Medulla oblongata (tissue), 1 donor: Measurements from ENCODE around the gene SMAD5.

Experiments
- DNase-seq: peaks from one replicate; pipeline ENCODE4 v3.0.0-alpha.2; 2015; ENCODE audit errors: extremely low spot score

The SMAD5 gene

DNA sequence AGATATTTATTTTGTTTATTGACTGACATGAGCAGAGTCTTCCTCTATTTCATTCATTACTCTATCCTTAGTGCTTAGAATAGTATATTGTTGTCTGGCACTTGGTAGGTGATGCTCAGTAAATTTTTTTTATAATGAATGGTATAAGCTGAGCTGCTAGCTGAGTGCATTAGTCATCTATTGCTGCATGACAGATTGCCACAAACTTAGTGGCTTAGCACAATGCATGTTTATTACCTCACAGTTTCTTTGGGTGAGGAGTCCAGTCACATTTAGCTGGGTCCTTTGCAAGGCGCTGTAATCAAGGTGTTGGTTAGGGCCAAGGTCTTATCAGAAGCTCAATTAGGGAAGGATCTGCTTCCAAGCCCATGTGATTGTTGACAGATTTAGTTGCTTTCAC is 23.1 kb downstream of the SMAD5 start:
- DNase-seq = no peak

DNA sequence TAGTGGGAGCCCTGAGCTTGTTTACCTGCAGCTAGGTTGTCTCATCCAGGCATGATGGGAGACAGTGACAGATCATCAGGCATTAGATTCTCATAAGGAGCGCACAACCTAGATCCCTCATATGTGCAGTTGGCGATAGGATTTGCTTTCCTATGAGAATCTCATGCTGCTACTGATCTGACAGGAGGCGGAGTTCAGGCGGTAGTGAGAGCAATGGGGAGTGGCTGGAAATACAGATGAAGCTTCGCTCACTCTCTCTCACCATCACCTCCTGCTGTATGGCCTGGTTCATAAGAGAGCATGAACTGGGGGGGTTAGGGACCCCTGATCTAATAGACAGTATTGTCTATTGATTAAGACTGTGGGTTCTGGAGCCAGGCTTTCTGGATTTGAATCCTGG is 24.9 kb downstream of the SMAD5 start:
- DNase-seq = no peak

DNA sequence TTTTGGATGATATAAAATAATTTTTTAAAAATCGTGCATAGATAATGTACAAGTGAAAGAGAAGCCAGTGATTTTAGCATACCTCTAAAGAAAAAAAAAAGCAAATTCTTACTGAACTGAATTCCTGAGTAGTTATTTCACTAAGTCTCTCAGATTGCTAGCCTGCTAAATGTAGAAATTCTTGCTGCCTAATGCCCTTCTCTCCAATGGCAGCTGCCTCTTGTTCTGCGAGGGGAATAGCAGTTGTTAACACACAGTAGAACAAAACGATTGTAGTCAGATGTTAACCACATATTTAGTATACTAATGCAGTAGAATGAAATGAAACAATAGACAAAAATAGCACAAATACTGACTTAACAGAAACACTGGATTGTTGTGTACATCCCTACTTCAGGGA is 26.8 kb downstream of the SMAD5 start:
- DNase-seq = peak; percentile 27

DNA sequence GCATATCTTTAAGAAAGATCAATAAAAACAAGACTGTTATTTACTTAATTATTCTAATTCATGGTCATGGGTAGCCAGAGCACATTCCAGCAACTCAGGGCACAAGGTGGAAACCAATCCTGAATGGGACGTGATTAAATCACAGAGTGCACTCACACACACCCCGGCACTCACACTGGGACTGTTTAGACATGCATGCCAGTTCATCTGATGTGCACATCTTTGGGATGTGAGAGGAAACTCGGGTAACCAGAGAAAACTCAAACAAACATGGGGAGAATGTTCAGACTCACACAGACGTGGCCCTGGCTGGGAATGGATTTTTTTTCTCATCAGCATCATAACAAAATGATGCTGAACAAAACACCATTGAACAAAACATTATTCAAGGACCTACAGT is 29.4 kb downstream of the SMAD5 start:
- peak; percentile 32 for DNase-seq

DNA sequence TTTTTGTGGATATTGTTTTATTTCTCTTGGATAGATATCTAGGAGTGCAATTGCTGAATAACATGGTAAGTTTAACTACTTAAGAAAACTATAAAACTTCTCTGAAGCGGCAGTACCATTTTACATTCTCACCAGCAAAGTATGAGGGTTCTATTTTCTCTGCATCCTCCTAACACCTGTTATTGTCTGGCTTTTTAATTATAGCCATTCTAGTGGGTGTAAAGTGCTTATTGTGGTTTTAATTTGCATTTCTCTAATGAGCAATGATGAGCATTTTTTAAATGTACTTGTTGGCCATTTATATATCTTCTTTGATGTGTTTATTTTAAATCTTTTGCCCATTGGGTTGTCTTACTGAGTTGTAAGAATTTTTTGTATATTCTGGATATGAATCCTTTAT is 31.6 kb downstream of the SMAD5 start:
- no peak for DNase-seq

DNA sequence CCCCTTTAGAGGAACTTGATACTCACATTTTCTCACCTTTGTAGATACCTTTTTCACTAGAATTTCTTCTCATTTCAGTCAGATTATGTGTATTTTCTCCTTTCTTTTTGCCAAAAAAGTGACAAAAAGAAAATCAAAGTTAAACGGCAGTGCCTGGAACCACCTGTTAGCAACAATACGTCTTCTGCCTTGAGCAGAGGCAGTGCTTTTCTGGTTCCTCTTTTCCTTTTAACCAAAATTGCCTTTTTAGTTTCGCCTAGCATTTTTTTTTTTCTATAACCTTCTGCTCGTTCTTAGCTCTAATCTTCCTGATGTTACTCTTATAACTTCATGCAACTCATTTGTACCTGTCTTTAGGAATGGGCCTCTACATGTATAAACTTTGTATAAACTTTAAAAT is 34.3 kb downstream of the SMAD5 start:
- no peak for DNase-seq

DNA sequence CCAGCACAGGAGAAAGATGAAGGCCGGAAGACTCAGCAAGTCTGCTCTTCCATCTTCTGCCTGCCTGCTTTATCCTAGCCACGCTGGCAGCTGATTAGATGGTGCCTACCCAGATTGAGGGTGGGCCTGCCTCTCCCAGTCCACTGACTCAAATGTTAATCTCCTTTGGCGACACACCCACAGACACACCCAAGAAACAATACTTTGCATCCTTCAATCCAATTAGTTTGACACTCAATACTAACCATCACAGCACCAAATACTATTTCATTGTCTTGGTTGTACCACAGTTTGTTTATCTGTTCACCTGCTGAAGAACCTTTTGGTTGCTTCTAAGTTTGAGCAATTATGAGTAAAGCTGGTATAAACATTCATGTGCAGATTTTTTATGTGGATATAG is 36.6 kb downstream of the SMAD5 start:
- no peak for DNase-seq

DNA sequence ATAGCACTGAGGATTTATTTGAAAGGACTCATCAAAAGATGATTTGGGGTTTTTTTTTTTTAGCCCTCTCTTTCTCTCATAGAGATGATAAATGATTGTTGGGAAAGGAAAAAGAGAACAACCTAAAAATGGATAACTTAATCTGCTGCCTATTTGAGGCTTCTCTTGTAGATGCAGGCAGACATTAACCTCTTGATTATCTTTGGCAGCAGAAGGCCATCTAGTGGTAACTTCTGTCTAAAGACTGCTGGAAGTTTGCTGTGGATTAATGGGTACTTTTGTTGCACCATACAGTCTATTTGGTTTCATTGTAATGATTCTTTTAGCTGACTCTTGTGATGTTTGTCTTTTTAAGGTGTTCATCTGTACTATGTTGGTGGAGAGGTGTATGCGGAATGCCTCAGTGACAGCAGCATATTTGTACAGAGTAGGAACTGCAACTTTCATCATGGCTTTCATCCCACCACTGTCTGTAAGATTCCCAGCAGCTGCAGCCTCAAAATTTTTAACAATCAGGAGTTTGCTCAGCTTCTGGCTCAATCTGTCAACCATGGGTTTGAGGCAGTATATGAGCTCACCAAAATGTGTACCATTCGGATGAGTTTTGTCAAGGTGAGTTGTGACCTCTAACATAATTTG is 41.5 kb downstream of the SMAD5 start:
- DNase-seq = peak; percentile 75

DNA sequence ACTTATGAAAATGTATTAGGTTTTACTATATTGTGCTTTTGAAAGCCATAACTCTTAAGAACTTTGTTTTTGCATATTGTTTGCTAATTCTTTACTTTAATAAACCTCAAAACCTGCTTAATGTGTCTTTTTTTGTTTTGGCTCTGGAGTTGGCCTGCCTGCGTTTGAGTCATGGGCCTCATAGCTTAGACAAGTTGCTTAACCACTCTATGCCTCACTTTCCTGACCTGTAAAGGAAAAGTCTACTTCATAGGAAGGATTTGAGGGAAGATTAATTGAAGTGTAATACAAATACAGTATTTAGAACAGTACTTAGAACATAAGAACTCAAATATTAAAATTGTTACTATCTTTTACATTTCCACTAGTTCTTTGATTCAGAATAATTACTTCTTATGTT is 50.0 kb downstream of the SMAD5 start:
- no peak for DNase-seq

DNA sequence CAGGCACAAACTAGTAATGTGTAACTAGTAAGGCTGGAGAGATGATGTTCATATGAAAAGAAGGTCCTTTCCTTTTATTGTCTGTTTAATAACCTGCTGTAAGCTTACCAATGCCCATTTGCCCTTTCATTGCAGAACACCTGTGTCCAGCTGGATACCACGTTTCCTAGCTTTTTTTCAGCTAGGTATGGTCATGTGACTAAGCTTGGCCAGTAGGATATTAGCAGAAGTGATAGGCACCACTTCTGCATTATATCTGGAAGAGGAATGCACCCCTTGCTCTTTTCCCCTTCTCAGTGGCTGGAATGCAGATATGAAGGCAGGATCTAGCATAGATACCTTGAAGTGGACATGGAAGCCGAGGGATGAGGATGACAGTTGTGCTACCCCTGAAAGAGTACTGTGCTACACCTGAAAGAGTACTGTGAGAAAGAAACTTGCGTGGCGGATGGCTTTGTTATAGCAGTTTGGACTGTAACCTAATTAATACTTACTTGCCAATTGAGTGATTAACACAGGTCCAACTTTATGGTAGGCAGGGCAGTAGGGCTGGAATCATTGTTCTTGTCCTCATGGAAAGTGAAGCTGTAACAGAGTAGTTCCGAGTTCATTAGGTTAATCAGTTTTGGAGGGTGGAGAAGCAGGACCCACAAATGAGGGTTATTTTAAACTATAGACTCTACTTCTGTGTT is 53.5 kb downstream of the SMAD5 start:
- DNase-seq = no peak

DNA sequence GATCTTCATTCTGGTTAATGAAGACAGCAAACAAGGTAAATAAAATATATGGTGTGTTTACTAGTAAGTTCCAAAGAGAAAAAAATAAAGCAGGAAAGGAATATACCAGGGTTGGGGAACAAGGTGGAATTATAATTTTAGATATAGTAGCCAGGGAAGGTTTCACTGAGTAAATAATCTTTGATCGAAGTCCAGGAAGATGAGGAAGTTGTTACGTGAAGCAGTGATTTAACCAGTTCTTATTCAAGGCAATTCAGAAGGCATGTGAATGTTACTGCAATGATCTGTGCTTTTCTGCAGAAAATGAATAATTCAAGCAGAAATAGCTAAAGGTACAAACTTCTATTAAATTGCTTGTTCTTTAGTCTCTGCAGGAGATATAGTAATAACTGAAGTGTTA is 54.2 kb downstream of the SMAD5 start:
- no peak for DNase-seq

DNA sequence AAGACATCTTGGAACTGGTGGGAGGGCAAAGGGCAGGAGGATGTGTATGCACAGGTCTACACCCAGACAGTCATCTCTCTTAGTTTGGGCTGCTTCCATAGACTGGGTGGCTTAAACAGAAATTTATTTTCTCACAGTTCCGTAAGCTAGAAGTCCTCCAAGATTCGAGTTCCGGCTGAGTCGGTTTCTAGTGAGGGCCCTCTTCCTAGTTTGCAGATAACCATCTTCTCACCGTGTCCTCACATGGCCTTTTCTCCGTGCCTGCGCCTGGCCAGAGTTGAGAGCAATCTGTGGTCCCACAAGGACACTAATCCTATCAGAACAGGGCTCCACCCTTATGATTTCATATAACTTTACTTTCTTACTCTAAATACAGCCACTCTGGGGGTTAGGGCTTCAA is 56.2 kb downstream of the SMAD5 start:
- no peak for DNase-seq

DNA sequence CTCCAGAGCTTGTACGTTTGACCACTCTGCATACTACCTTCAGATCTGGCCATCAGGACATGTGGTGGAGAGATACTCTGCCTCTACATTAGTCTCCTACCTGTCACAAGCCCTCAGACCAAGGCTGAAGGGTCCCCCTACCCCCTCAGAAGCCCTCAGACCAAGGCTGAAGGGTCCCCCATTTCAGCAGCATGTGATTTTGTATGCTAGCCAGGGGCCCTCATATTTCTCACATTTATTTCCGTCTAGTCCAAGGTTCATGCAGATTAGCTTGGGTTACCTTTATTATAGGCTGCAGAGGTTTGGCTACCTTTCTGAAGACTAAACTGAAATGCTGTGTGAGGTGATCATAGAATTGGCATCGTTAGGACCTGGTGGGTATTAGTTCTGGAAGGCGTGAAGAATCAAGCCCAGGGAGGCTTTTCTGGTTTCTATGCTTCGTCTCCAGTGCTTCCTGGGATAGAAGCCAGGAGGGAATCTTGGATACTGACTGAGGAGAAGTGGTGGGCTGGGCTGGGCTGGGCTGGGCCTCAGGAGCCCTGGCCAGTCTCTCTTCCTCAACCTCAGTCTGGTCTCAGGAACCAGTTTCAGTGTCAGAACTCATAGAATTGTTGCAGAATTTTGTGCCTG is 57.6 kb downstream of the SMAD5 start:
- DNase-seq = peak; percentile 43

DNA sequence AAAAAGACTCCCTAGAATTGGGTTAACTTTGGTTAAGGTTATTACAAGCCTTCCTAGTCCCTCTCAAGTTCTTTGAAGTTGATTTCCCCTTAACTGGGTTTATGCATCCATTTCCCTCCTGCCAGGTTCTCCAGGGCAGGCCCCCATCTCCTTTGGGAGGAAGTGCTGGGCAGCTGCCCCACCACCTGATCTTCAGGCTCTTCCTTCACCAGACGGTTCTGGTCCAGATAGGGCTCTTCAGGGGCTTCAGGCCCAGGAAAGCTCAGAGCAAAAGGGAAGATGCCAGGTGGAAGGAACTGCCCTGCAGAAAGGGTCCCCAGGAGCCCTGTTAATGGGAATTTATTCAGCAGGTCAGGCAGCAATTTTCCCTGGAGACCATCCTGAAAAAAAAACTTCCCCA is 58.3 kb downstream of the SMAD5 start:
- no peak for DNase-seq

DNA sequence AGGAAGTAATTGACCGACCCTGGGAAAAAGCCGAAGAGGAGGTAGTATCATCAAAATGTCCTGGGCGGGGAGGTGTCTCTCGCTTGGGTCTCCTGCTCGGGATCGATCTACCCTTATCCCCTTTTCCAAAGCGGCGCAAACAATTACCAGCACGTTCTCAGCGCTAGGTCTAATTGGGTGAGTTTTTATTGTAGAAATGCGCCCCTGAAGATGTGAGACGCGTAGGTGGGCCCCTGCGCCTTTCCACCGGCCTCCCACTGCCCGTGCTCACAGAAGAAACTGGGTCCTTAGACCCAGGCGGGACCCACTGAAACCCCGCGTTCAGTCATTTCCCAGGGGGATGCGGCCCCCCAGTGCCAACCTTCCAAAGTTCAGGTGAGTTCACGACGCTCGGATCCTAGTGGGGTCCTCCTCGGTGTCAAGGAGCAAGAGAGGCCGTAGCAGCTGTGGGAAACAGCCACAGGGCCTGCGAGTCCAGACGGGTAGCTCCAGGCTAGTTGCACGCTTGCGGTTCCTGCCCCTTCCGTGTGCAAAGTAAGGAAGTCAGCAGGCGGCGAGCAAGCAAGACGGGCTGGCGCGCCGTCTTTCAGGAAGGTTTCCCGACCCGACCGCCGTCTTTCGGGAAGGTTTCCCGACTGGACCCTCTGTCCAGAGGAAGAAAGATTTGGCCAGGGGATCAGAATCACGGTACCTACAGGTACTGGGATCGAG is 58.8 kb downstream of the SMAD5 start:
- DNase-seq = no peak

DNA sequence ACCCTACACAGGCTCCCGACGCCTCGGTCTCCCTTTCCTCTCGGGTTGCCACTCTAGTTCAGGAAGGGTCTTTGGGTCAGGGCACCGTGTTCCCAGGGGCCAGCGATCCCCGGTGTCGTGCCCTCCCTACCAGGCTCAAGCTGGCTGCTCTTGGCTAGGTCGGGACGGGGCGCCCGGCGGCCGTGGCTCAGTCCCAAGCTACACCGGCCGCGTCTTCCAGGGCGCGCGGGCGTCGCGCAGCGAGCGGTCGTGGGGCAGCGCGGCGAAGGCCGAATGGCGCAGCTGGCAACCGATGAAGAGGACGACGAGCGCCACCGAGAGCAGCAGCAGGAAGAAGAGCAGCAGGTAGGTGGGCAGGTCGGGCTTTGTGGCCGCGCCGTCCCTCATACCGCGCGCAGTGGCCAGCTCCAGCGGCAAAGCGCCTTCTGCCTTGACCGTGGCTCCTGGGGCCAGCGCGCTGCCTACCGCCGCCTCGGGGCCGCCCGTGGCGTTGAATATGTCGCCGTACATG is 59.4 kb downstream of the SMAD5 start:
- DNase-seq = no peak

DNA sequence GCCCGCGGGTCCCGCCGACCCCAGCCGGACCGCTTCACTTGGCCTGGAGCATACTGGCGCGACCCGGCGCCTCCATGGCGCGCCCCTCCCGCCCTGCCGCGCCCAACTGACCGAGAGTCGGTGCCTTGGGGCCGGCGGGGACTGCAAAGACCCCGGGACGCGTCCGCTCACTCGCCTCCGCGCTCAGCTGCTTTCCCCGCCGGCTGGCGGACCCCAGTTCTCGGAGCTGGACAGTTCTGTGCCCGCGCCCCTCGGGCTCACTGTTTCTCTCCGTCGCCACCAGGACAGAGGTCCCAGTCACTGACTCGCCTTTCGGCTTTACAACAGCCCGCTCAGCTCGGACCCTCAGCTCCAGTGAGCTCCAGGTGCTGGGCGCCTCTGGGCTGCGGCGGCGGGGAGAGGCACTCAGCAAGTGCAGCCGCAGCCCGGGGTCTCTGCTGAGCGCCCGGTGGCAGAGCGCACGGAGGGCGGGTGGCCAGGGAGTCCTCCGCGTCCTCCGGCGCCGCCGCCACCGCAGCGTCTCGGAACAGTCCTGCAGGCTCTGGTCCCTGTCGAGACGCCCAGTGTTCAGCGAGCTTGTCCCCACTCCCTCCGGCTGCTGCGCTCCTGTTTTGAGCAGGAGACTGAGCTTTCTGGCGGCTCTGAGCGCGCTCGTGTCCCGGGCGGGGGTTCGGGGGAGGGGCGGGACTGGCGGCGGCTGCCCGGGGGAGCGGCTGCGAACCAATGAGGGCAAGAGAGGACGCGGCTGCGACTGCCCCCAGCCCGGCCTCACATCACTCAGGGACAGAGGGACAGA is 60.1 kb downstream of the SMAD5 start, which contains the start of gene SMIM32:
SMIM32 (minus strand) TSS at position 637 of the 796 bp plus-strand sequence. CDS start 638 bp downstream, outside the sequence.
- DNase-seq = no peak

DNA sequence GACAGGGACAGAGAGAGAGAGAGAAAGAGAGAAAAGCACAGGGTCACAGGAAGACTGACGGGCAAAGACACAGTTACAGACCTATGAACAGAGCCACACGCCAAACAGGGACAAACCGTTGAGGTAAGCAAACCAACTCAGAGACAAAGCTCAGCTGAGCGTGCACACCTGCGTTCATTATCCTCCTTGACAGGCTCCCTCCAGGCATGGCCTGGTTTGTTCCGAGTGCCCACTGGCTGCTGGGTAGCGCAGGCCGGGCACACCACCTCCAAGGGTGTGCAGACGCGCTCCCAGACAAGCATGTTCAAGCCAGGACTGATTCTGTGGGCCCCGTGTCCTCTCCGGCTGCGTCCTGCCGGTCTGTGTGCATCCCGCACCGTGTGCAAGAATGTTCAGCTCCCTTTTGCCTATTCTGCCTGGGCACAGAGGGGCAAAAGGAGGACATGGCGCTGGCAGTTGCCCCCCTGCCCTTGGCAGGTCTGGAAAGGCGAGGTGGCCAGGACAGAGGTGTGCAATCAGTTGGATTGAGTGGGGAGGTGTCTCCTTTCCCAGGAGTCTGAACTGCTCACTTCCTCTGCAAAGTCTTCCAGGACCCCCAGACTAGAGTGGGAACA is 60.8 kb downstream of the SMAD5 start:
- DNase-seq = no peak

DNA sequence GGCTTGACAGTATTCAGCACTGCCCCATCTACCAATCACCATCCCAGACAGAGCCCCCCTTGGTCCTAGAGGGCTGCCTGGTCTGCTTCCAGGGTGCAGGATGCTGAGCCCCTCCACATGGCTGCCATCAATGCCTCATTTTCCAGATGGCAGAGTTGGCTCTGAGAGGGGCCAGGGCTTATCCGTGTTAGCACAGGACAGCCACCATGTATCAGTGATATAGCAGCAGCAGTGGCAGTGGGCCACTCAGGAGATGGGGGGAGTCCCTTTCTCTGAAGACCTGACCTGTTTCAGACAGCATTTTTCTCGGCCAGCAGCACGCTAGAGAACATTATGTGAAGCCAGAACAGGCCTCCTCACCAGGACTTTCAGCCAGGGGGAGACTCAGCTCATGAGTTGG is 61.9 kb downstream of the SMAD5 start:
- DNase-seq = no peak

DNA sequence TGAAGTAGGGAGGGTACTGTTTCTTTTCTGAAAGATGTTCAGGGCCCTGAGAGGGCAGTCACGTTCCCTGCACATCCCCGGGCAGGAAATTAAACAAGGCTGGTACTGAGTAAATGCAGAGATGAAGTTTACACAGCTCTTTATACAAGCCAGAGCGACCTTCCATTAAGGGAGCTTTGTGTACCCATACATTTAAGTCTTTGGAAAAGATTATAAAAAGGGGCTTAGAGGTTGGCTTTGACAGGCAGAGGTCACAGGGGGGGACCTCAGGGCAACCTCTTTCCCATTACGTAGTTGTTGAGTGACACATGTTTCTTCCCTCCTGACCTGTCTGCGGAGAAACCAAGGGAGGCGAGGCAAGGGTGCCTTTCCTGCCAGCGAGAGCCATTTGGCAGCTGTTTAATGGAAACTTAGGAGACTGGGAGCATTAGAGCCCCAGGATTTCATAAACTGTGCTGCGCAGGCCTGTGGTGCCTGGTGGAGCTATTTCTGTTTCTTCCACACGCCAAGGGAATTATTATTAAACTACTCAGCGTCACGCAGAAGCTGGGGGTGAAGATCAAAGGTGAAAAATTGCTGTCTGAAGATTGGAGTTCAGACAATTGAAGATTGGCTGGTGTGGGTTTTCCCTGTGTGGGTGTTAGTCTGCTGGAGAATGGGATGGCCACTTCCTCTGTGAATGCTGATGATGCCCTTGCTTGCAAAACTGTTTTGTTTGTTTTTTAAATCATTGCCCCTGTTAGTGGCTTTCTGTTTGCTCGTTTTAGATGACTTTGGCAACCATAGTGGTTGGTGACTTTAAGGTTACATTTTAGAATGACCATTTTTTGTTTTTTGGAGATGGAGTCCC is 63.6 kb downstream of the SMAD5 start:
- peak; percentile 58 for DNase-seq
